SK-N-SH treated with all-trans-retinoic acid at 6 μM for 48 hours (cell line): Measurements from ENCODE around the gene MDFIC2.

Experiments used
- ARNTL ChIP-seq: fragments of 450-650 bp; formaldehyde crosslinking; IDR thresholded peaks from 2 replicates; pipeline ENCODE4 v1.5.0; 2020; ENCODE audit warnings: low read depth, mild to moderate bottlenecking, moderate library complexity, borderline replicate concordance
- BACH2 ChIP-seq: fragments of 250-450 bp; sonication (Bioruptor Pico); IDR thresholded peaks from 2 replicates; pipeline ENCODE4 v1.9.0; 2021; ENCODE audit warnings: mild to moderate bottlenecking, borderline replicate concordance
- PATZ1 ChIP-seq: fragments of 250-450 bp; sonication (Bioruptor Pico); IDR thresholded peaks from 2 replicates; pipeline ENCODE4 v1.8.0; 2020; ENCODE audit warnings: mild to moderate bottlenecking, moderate library complexity, borderline replicate concordance
- TCF4 ChIP-seq: fragments of 250-450 bp; sonication (Bioruptor Pico); IDR thresholded peaks from 2 replicates; pipeline ENCODE4 v1.8.0; 2021; ENCODE audit warnings: mild to moderate bottlenecking, moderate library complexity, borderline replicate concordance
- ZC3H10 ChIP-seq: fragments of 250-450 bp; sonication (Bioruptor Pico); IDR thresholded peaks from 2 replicates; pipeline ENCODE4 v1.5.1; 2021; ENCODE audit warnings: mild to moderate bottlenecking, moderate library complexity
- ZFP3 ChIP-seq: fragments of 250-450 bp; sonication (Bioruptor Pico); IDR thresholded peaks from 2 replicates; pipeline ENCODE4 v1.5.0; 2020; ENCODE audit warnings: mild to moderate bottlenecking, moderate library complexity
- ZFP30 ChIP-seq: fragments of 450-650 bp; formaldehyde crosslinking; IDR thresholded peaks from 2 replicates; pipeline ENCODE4 v1.5.0; 2022; ENCODE audit warnings: mild to moderate bottlenecking, moderate library complexity
- ZNF565 ChIP-seq: fragments of 450-650 bp; formaldehyde crosslinking; conservative IDR thresholded peaks from 2 replicates; pipeline ENCODE4 v1.5.0; 2020; ENCODE audit warnings: low read depth, mild to moderate bottlenecking, moderate library complexity
- TF ChIP-seq, protein P1 (sequence below): fragments of 250-450 bp; sonication (Bioruptor Pico); IDR thresholded peaks from 2 replicates; pipeline ENCODE4 v1.5.1; 2021; ENCODE audit warnings: mild to moderate bottlenecking, moderate library complexity

GRCh38 chr3:70276901-70277300 is 35.5 kb downstream of the MDFIC2 start:
- TF ChIP-seq ZC3H10 (CRISPR knock-in tag) (no peak), PATZ1 (no peak), ZFP3 (CRISPR knock-in tag) (no peak), BACH2 (no peak), ZNF565 (CRISPR knock-in tag) (no peak), ARNTL (CRISPR knock-in tag) (no peak), TCF4 (CRISPR knock-in tag) (no peak), ZFP30 (no peak)
- TF ChIP-seq, protein P1, sequence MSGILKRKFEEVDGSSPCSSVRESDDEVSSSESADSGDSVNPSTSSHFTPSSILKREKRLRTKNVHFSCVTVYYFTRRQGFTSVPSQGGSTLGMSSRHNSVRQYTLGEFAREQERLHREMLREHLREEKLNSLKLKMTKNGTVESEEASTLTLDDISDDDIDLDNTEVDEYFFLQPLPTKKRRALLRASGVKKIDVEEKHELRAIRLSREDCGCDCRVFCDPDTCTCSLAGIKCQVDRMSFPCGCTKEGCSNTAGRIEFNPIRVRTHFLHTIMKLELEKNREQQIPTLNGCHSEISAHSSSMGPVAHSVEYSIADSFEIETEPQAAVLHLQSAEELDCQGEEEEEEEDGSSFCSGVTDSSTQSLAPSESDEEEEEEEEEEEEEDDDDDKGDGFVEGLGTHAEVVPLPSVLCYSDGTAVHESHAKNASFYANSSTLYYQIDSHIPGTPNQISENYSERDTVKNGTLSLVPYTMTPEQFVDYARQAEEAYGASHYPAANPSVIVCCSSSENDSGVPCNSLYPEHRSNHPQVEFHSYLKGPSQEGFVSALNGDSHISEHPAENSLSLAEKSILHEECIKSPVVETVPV = no peak
